ENCODE measurements around the gene PER1.

DNA sequence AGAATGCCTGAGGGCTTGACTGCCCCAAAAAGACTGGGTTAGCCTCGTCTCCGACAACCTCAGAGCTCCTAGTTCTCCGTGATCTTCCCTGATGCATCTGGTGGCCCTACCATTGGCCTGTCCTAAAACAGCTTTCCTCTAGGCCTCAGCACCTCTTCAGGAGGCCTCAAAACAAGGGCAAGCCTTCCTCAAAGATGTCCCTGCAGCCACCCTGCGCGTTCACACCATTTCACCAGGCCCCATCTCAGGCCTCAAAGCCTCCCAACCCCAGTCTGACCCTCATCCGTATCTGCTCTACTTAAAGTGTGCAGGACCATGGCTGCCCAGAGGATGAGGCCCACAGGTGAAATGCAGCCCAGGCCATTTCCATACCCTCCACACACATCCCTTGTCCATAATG lies 41.3 kb downstream of the PER1 start:
- TF ChIP-seq, protein P1, sequence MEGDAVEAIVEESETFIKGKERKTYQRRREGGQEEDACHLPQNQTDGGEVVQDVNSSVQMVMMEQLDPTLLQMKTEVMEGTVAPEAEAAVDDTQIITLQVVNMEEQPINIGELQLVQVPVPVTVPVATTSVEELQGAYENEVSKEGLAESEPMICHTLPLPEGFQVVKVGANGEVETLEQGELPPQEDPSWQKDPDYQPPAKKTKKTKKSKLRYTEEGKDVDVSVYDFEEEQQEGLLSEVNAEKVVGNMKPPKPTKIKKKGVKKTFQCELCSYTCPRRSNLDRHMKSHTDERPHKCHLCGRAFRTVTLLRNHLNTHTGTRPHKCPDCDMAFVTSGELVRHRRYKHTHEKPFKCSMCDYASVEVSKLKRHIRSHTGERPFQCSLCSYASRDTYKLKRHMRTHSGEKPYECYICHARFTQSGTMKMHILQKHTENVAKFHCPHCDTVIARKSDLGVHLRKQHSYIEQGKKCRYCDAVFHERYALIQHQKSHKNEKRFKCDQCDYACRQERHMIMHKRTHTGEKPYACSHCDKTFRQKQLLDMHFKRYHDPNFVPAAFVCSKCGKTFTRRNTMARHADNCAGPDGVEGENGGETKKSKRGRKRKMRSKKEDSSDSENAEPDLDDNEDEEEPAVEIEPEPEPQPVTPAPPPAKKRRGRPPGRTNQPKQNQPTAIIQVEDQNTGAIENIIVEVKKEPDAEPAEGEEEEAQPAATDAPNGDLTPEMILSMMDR (IDR thresholded peaks at IDR 0.05) = no peak
- TF ChIP-seq TCF7L2 (IDR thresholded peaks at IDR 0.05; ENCODE audit: low read depth, low read length) (no peak), POLR2AphosphoS5 (IDR thresholded peaks at IDR 0.05; ENCODE audit: low read depth, low read length) (no peak)

All from Panc1 (cell line).